Measurements from ENCODE around the gene NPM1. TPM values are rescaled to one million over a fixed set of nuclear protein-coding genes. Genes with fewer than 3 reads are reported as not detected.

Gene NPM1
- total and polyA plus RNA-seq, 2 donors (not counting 1 experiment from before 2014, with no cell fraction given) = 158 to 920 TPM

GRCh38 chr5:171451421-171451820, 63.8 kb downstream of the NPM1 start:
- H3K9me3 ChIP-seq (ENCODE audit: control extremely low read depth in 1 of 3, control insufficient read depth in 2 of 3, insufficient read depth in 1 of 3, low read length in 2 of 3) = no peaks in the 10 kb centered on the region
- CTCF ChIA-PET = no interaction called here
- TF ChIP-seq CTCF (IDR thresholded peaks at IDR 0.05) (no peak), EZH2 (IDR thresholded peaks at IDR 0.05; ENCODE audit: borderline replicate concordance, insufficient read depth, low read depth, low read length, poor library complexity, severe bottlenecking) (no peak)
- H3K4me1 ChIP-seq (ENCODE audit: control insufficient read depth in 2 of 2, insufficient read depth in 2 of 2, low read length in 2 of 2) = no peaks in the 10 kb centered on the region
- H3K4me2 ChIP-seq (replicated peaks; ENCODE audit: low read depth, low read length, poor library complexity, severe bottlenecking) = no peak overlapping the region
- H3K27me3 ChIP-seq (replicated peaks in 1 of 4; ENCODE audit: control extremely low read depth in 1 of 4, control insufficient read depth in 3 of 4, insufficient read depth in 4 of 4, low read length in 3 of 4) = peaks cover 0 to 27% (median 5%) of the 10 kb centered on the region in 4 experiments
- Mint-ChIP-seq H3K4me1 (peaks cover 7% of the 10 kb centered on the region), H3K27ac (no peak overlapping the region), H3K9me3 (ENCODE audit: insufficient read depth) (no peaks in the 10 kb centered on the region), H3K27me3 (peaks cover 72% of the 10 kb centered on the region), H3K4me3 (no peak overlapping the region)
- WGBS (ENCODE audit: insufficient coverage) = 85% methylated on average over 17 of the region's 17 CpGs
- H3K9ac ChIP-seq (ENCODE audit: low read length) = no peak overlapping the region
- intact Hi-C loops (cut with micrococcal nuclease) = no loop called here
- no peaks in the 10 kb centered on the region for H3K79me2 ChIP-seq (ENCODE audit: control insufficient read depth, insufficient read depth, low read length)
- no peaks in the 10 kb centered on the region for H3K36me3 ChIP-seq (replicated peaks in 1 of 2; ENCODE audit: control extremely low read depth in 1 of 2, control insufficient read depth in 1 of 2, extremely low read depth in 1 of 2, insufficient read depth in 2 of 2, low read length in 1 of 2)
- no peak for DNase-seq
- no peak overlapping the region for H3K27ac ChIP-seq (ENCODE audit: low read length in 2 of 2)
- ATAC-seq (ENCODE audit: low read depth) = no peak
- POLR2A ChIA-PET = no interaction called here
- H2AFZ ChIP-seq (ENCODE audit: insufficient read depth, low read depth, low read length, poor library complexity, severe bottlenecking) = no peak overlapping the region
- no peaks in the 10 kb centered on the region for H4K20me1 ChIP-seq (ENCODE audit: control insufficient read depth, insufficient read depth, low read length, poor library complexity, severe bottlenecking)
- no peak overlapping the region for H3K4me3 ChIP-seq (ENCODE audit: control extremely low read depth in 1 of 5, extremely low read depth in 1 of 5, insufficient read depth in 1 of 5, low read depth in 2 of 5, low read length in 4 of 5)

GRCh38 chr5:171453056-171453725, 65.5 kb downstream of the NPM1 start:
- H3K4me2 ChIP-seq (replicated peaks; ENCODE audit: low read depth, low read length, poor library complexity, severe bottlenecking) = no peak overlapping the region
- no peak overlapping the region for H3K4me3 ChIP-seq (ENCODE audit: control extremely low read depth in 1 of 5, extremely low read depth in 1 of 5, insufficient read depth in 1 of 5, low read depth in 2 of 5, low read length in 4 of 5)
- no peak overlapping the region for H2AFZ ChIP-seq (ENCODE audit: insufficient read depth, low read depth, low read length, poor library complexity, severe bottlenecking)
- peaks cover 0 to 26% (median 5%) of the 10 kb centered on the region in 4 experiments for H3K27me3 ChIP-seq (replicated peaks in 1 of 4; ENCODE audit: control extremely low read depth in 1 of 4, control insufficient read depth in 3 of 4, insufficient read depth in 4 of 4, low read length in 3 of 4)
- peaks cover 0 to 3% (median 0%) of the 10 kb centered on the region in 3 donors for H3K9me3 ChIP-seq (ENCODE audit: control extremely low read depth in 1 of 3, control insufficient read depth in 2 of 3, insufficient read depth in 1 of 3, low read length in 2 of 3)
- Mint-ChIP-seq H3K27me3 (peaks cover 64% of the 10 kb centered on the region), H3K27ac (no peak overlapping the region), H3K4me3 (no peak overlapping the region), H3K4me1 (peaks cover 7% of the 10 kb centered on the region), H3K9me3 (ENCODE audit: insufficient read depth) (no peaks in the 10 kb centered on the region)
- no peak overlapping the region for H3K27ac ChIP-seq (ENCODE audit: low read length in 2 of 2)
- DNase-seq = no peak
- H3K4me1 ChIP-seq (ENCODE audit: control insufficient read depth in 2 of 2, insufficient read depth in 2 of 2, low read length in 2 of 2) = no peaks in the 10 kb centered on the region
- H3K9ac ChIP-seq (ENCODE audit: low read length) = no peak overlapping the region
- 93% methylated on average over 10 of the region's 11 CpGs for WGBS (ENCODE audit: insufficient coverage)
- no peak for ATAC-seq (ENCODE audit: low read depth)
- ChIA-PET CTCF (interaction anchor here (0.9 kb wide), 1 partner anchor 9 kb away, joined by 3 read pairs; no protein-coding TSS in a partner anchor), POLR2A (no interaction called here)
- no peaks in the 10 kb centered on the region for H3K36me3 ChIP-seq (replicated peaks in 1 of 2; ENCODE audit: control extremely low read depth in 1 of 2, control insufficient read depth in 1 of 2, extremely low read depth in 1 of 2, insufficient read depth in 2 of 2, low read length in 1 of 2)
- no peaks in the 10 kb centered on the region for H3K79me2 ChIP-seq (ENCODE audit: control insufficient read depth, insufficient read depth, low read length)
- no peaks in the 10 kb centered on the region for H4K20me1 ChIP-seq (ENCODE audit: control insufficient read depth, insufficient read depth, low read length, poor library complexity, severe bottlenecking)
- TF ChIP-seq CTCF (IDR thresholded peaks at IDR 0.05) (no peak), EZH2 (IDR thresholded peaks at IDR 0.05; ENCODE audit: borderline replicate concordance, insufficient read depth, low read depth, low read length, poor library complexity, severe bottlenecking) (no peak)
- intact Hi-C loops (cut with micrococcal nuclease) = no loop called here

Data from B cell (primary cell).